K562 (cell line): ENCODE results near the gene ZNF775. TPM values are rescaled to one million over a fixed set of nuclear protein-coding genes. Genes with fewer than 3 reads are reported as not detected.

Experiments
- ATAC-seq: fragments of 200-7000 bp; cut with Tn5 transposase; 3 replicates; pipeline ENCODE4 v1.9.1; 2020; ENCODE audit warnings: moderate library complexity
- BruUV-seq: library from RNA; stranded (reverse); fragments of 400-500 nt; replicated peaks from 2 replicates; lab custom pipeline; 2021; lab: Mats Ljungman, UMichigan
- CTCF ChIA-PET: fragments of 300-600 bp; formaldehyde crosslinking; extraction: SDS; loops from one replicate; lab custom pipeline; 2021; ENCODE audit warnings: low intra/inter-chr PET ratio; lab: Yijun Ruan, JAX
- POLR2A ChIA-PET: fragments of 300-600, 350-650 bp; sonication (Branson Sonifier 250); formaldehyde crosslinking; extraction: SDS; loops from one replicate; lab custom pipeline; 2021; ENCODE audit warnings: antibody characterized with exemption, inconsistent platforms; lab: Yijun Ruan, JAX
- DNase-seq, 4 experiments: peaks; one replicate each; pipeline versions ENCODE4 v3.0.0 to v3.0.0-alpha.2; 2011 to 2018; ENCODE audit warnings: low spot score in 3 of 4, mixed read lengths in 3 of 4; ENCODE audit errors: extremely low read depth in 1 of 4
- FAIRE-seq: peaks from 2 replicates; lab custom pipeline; 2011; peaks lifted over from hg19 to GRCh38; lab: Jason Lieb, UNC
- H2AFZ ChIP-seq: 2 replicates; pipeline ENCODE4 v1.6.0; 2011; ENCODE audit warnings: low read depth, low read length, control low read depth, inconsistent platforms
- H3K27ac ChIP-seq: fragments of 200-600 bp; 3 replicates; pipeline ENCODE4 v1.8.0; 2011; ENCODE audit warnings: low read depth, mild to moderate bottlenecking, control low read depth, inconsistent platforms, low read length, moderate library complexity, mixed read lengths; ENCODE audit errors: extremely low read depth
- H3K27me3 ChIP-seq, 2 experiments: fragments of 300-600 bp in 1 of 2; 2 replicates in 1 of 2; 3 replicates in 1 of 2; pipeline versions ENCODE4 v1.6.0 to v1.8.0; 2011; ENCODE audit warnings: inconsistent platforms in 2 of 2, low read length in 2 of 2, mild to moderate bottlenecking in 1 of 2, mixed read lengths in 1 of 2, moderate library complexity in 1 of 2; ENCODE audit not compliant: control insufficient read depth in 2 of 2, insufficient read depth in 2 of 2
- H3K36me3 ChIP-seq: fragments of 300-600 bp; 3 replicates; pipeline ENCODE4 v1.8.0; 2011; ENCODE audit warnings: mild to moderate bottlenecking, low read length, inconsistent platforms; ENCODE audit not compliant: control insufficient read depth, insufficient read depth
- H3K4me1 ChIP-seq, 2 experiments: fragments of 200-600 bp in 1 of 2; replicated peaks in 1 of 2; 2 replicates in 1 of 2; 3 replicates in 1 of 2; pipeline versions ENCODE4 v1.5.1 to v1.8.0; 2011; ENCODE audit warnings: inconsistent platforms in 2 of 2, low read length in 2 of 2, mild to moderate bottlenecking in 1 of 2, mixed read lengths in 1 of 2, moderate library complexity in 1 of 2; ENCODE audit not compliant: control insufficient read depth in 2 of 2, insufficient read depth in 2 of 2
- H3K4me2 ChIP-seq: 2 replicates; pipeline ENCODE4 v1.6.1; 2011; ENCODE audit warnings: low read length, control low read depth, inconsistent platforms, mixed read lengths; ENCODE audit not compliant: insufficient read depth
- H3K4me3 ChIP-seq: fragments of 200-600 bp; sonication (generic), shearing (Covaris generic); 2 replicates; pipeline ENCODE4 v1.5.1; 2016; ENCODE audit warnings: control low read depth, inconsistent platforms
- H3K79me2 ChIP-seq: fragments of 200-600 bp; 3 replicates; pipeline ENCODE4 v1.8.0; 2011; ENCODE audit warnings: low read length, inconsistent platforms; ENCODE audit not compliant: control insufficient read depth, insufficient read depth
- H3K9ac ChIP-seq, 2 experiments: 2 replicates each; pipeline versions ENCODE4 v1.6.0 to v1.6.1; 2011; ENCODE audit warnings: low read depth in 2 of 2, low read length in 2 of 2, control low read depth in 1 of 2, inconsistent platforms in 1 of 2, mild to moderate bottlenecking in 1 of 2, mixed read lengths in 1 of 2; ENCODE audit not compliant: insufficient read depth in 1 of 2
- H3K9me1 ChIP-seq: one replicate; pipeline ENCODE4 v1.6.0; 2011; ENCODE audit warnings: inconsistent platforms, mild to moderate bottlenecking, low read length, moderate library complexity; ENCODE audit not compliant: control insufficient read depth, insufficient read depth
- H3K9me3 ChIP-seq: replicated peaks from 2 replicates; pipeline ENCODE4 v1.5.1; 2011; ENCODE audit warnings: low read depth, low read length, inconsistent platforms; ENCODE audit not compliant: control insufficient read depth, insufficient read depth
- H4K20me1 ChIP-seq: replicated peaks from 2 replicates; pipeline ENCODE4 v1.6.1; 2011; ENCODE audit warnings: low read length, inconsistent platforms, mixed read lengths; ENCODE audit not compliant: control insufficient read depth, insufficient read depth
- NR2F6 ChIP-seq: fragments of 450-650 bp; formaldehyde crosslinking; IDR thresholded peaks from 2 replicates; pipeline ENCODE4 v1.4.0; 2020; ENCODE audit warnings: mild to moderate bottlenecking
- PBX2 ChIP-seq, 2 experiments: IDR thresholded peaks in 1 of 2; conservative IDR thresholded peaks in 1 of 2; 2 replicates each; pipeline ENCODE4 v1.6.1; 2016; ENCODE audit warnings: low read depth in 2 of 2, mild to moderate bottlenecking in 1 of 2, missing compliant biosample characterization in 1 of 2, missing genetic modification characterization in 1 of 2, moderate library complexity in 1 of 2
- TAF1 ChIP-seq: IDR thresholded peaks from 2 replicates; pipeline ENCODE4 v1.6.1; 2011; ENCODE audit warnings: mild to moderate bottlenecking, low read length, moderate library complexity; ENCODE audit not compliant: insufficient read depth, control insufficient read depth, severe bottlenecking; ENCODE audit errors: extremely low read depth
- UBTF ChIP-seq, 2 experiments: IDR thresholded peaks; 2 replicates each; pipeline ENCODE4 v1.6.1; 2012; ENCODE audit warnings: improper control_type of control experiment in 2 of 2, low read depth in 2 of 2, low read length in 2 of 2, borderline replicate concordance in 1 of 2
- XRCC3 ChIP-seq: fragments of 450-650 bp; IDR thresholded peaks from 2 replicates; pipeline ENCODE4 v1.6.1; 2017; ENCODE audit warnings: mild to moderate bottlenecking, moderate library complexity
- ZNF263 ChIP-seq: sonication (generic); formaldehyde crosslinking; IDR thresholded peaks from 2 replicates; pipeline ENCODE4 v1.8.0; 2022; ENCODE audit warnings: mild to moderate bottlenecking, missing genetic modification reagents, borderline replicate concordance
- ZNF764 ChIP-seq: fragments of 250-450 bp; sonication (Bioruptor Pico); IDR thresholded peaks from 2 replicates; pipeline ENCODE4 v1.4.0; 2020; ENCODE audit warnings: low read depth, mild to moderate bottlenecking, moderate library complexity
- ZNF780A ChIP-seq: fragments of 250-450 bp; sonication (Bioruptor Pico); IDR thresholded peaks from 2 replicates; pipeline ENCODE4 v1.5.0; 2021; ENCODE audit warnings: mild to moderate bottlenecking
- WGBS: fragments of 100-300 bp; shearing (Covaris generic); methylation state at CpG from one replicate; pipeline ENCODE4 v1.1.6; 2016; ENCODE audit warnings: low coverage, mixed read lengths; ENCODE audit not compliant: insufficient coverage; ENCODE audit errors: missing lambda C conversion rate; 5-methylcytosine and 5-hydroxymethylcytosine counted together
- in situ Hi-C: fragments of 300-500 bp; cut with MboI; formaldehyde crosslinking; loops from 4 replicates; pipeline ENCODE4 v1.15.0; 2018; ENCODE audit warnings: inconsistent platforms, mixed read lengths
- intact Hi-C: fragments of 100-400 bp; cut with micrococcal nuclease; formaldehyde crosslinking; loops from 2 replicates; pipeline ENCODE4 v1.14.2; 2022
- polyA plus RNA-seq, 8 experiments: library from polyadenylated mRNA; depleted of rRNA in 4 of 8; stranded (reverse) in 5 of 8; unstranded in 3 of 8; fragments of >200 nt; fragmentation: Nextera tagmentation in 2 of 8; fragmentation: Illumina TruSeq in 1 of 8; extraction: Ambion mirVana in 2 of 8; extraction: Trizol in 1 of 8; gene quantifications; 2 replicates each; pipeline versions ENCODE4 v1.2.1 to v1.2.3, GENCODE V29; 2011 to 2014; ENCODE audit warnings: inconsistent platforms in 1 of 8, missing spikeins in 1 of 8
- total RNA-seq, 7 experiments: library from RNA; depleted of rRNA in 6 of 7; stranded (reverse); fragments of >200 nt in 6 of 7; fragmentation: Illumina TruSeq in 2 of 7; extraction: Trizol in 2 of 7; gene quantifications; 2 replicates each; pipeline versions ENCODE4 v1.2.1 to v1.2.3, GENCODE V29; 2011 to 2021; ENCODE audit warnings: low replicate concordance in 1 of 7

The ZNF775 gene
- total and polyA plus RNA-seq, 9 of the 15 experiments (the other 6 are each of a cell fraction or from before 2014, with no cell fraction given), result 0.04 to 18.7 (median 4.9) TPM

- peaks cover 5% of the 10 kb centered on the region for H3K9me1 ChIP-seq
- DNase-seq, result no peak
- no peak overlapping the region for H3K4me2 ChIP-seq
- no peaks in the 10 kb centered on the region for H4K20me1 ChIP-seq
- 34% methylated on average over 5 of the region's 5 CpGs for WGBS
- no peak overlapping the region for H3K27ac ChIP-seq
- no peak overlapping the region for H2AFZ ChIP-seq
- intact Hi-C loops, result no loop called here
- POLR2A ChIA-PET, result interaction anchor here (0.7 to 1.6 kb wide), 3 partner anchors 9 to 44 kb away, joined by 3 to 4 read pairs (median 3); no protein-coding TSS in a partner anchor
- no peak for ATAC-seq
- in situ Hi-C loops, result no loop called here
- peaks cover 24 to 31% of the 10 kb centered on the region in 2 experiments; a peak in 4 of 5 replicates for H3K4me1 ChIP-seq
- TF ChIP-seq ZNF263 (CRISPR knock-in tag), result 0 out of 2 replicates have a peak, but pooled peaks have one; percentile 10
- no peak for TF ChIP-seq TAF1
- CTCF ChIA-PET, result no interaction called here
- no peak for FAIRE-seq
- no peaks in the 10 kb centered on the region; a peak in 1 of 5 replicates for H3K27me3 ChIP-seq
- no TSS peak for BruUV-seq
- no peaks in the 10 kb centered on the region for H3K9me3 ChIP-seq
- no peak overlapping the region for H3K4me3 ChIP-seq
- H3K9ac ChIP-seq, result no peak overlapping the region
- H3K79me2 ChIP-seq, result no peaks in the 10 kb centered on the region
- H3K36me3 ChIP-seq, result no peaks in the 10 kb centered on the region
Measured at GRCh38 chr7:150360363-150361058, 18.6 kb upstream of the ZNF775 start.

GRCh38 chr7:150361402-150361801 is 17.7 kb upstream of the ZNF775 start:
- no TSS peak for BruUV-seq
- H3K27me3 ChIP-seq, result no peaks in the 10 kb centered on the region; a peak in 1 of 5 replicates
- in situ Hi-C loops (no loop called here), intact Hi-C loops (no loop called here)
- ChIA-PET POLR2A (interaction anchor here (0.7 to 1.6 kb wide), 4 partner anchors 8 to 43 kb away, joined by 3 to 4 read pairs (median 3); no protein-coding TSS in a partner anchor), CTCF (no interaction called here)
- WGBS, result 60% methylated on average over 7 of the region's 7 CpGs
- H3K9me1 ChIP-seq, result peaks cover 5% of the 10 kb centered on the region
- ATAC-seq (no peak), FAIRE-seq (no peak), DNase-seq (peak in 1 of 4 experiments; percentile 9)
- H2AFZ ChIP-seq, result no peak overlapping the region
- no peak overlapping the region for H3K27ac ChIP-seq
- H3K4me1 ChIP-seq, result peaks cover 22 to 30% of the 10 kb centered on the region in 2 experiments
- no peak overlapping the region for H3K4me2 ChIP-seq
- H3K9ac ChIP-seq, result no peak overlapping the region
- H3K4me3 ChIP-seq, result no peak overlapping the region
- H3K36me3 ChIP-seq, result no peaks in the 10 kb centered on the region
- no peaks in the 10 kb centered on the region for H3K9me3 ChIP-seq
- no peaks in the 10 kb centered on the region for H4K20me1 ChIP-seq
- no peaks in the 10 kb centered on the region for H3K79me2 ChIP-seq
- TF ChIP-seq UBTF (IDR thresholded peaks at IDR 0.05; ENCODE audit: borderline replicate concordance in 1 of 2, low read depth in 2 of 2, low read length in 2 of 2) (no peak), PBX2 (CRISPR knock-in tag; IDR thresholded peaks at IDR 0.05; ENCODE audit: low read depth) (no peak), PBX2 (tag; conservative IDR thresholded peaks at IDR 0.05; ENCODE audit: low read depth) (no peak), ZNF780A (CRISPR knock-in tag) (no peak), XRCC3 (no peak), ZNF764 (no peak), NR2F6 (CRISPR knock-in tag) (no peak)
